ENCODE results near the gene GUCA2A. TPM values are rescaled to one million over a fixed set of nuclear protein-coding genes. Genes with fewer than 3 reads are reported as not detected.

The GUCA2A gene
- total RNA-seq, 2 experiments from 2014 or later = not detected

DNA sequence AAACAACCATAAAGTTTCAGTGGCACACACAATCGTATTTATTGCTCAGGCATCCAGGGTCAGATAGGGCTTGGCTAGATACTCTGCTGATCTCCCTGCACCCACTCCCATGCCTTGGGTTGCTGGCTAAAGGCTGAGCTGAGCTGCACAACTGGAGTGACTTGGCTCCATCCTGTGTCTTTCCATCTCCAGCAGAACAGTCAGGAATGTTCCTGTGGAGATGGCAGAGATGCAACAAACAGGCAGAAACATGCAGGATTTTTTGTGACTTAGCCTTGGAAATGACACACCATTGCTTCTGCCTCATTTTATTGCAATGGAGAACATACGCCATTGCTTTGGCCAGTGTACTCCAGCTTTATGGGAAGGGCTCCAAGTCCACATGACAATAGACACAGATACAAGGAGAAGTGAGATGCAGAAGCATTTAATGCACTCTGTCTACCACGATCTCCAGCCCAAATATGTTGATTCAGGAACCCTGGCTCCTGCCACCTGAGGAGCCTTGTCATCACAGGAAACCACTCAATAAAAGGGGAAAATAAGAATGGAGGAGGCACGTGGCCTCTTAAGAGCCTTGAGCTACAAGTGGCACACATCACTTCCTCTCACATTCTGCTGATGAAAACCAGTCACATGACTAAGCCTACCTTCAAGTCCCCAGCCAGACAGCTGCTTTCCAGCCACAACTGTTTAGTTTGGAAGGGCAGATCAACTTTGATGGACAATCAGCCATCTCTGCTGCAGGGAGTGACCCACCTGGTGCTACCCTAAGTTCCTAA is 21.5 kb downstream of the GUCA2A start:
- Mint-ChIP-seq H3K4me3 (no peak overlapping the region), H3K4me1 (peaks cover 6% of the 10 kb centered on the region), H3K27me3 (peaks cover 11% of the 10 kb centered on the region), H3K9me3 (no peaks in the 10 kb centered on the region), H3K36me3 (no peaks in the 10 kb centered on the region), H3K27ac (no peak overlapping the region)
- ATAC-seq (ENCODE audit: low read depth) (no peak), DNase-seq (no peak)
- POLR2A ChIA-PET = no interaction called here

DNA sequence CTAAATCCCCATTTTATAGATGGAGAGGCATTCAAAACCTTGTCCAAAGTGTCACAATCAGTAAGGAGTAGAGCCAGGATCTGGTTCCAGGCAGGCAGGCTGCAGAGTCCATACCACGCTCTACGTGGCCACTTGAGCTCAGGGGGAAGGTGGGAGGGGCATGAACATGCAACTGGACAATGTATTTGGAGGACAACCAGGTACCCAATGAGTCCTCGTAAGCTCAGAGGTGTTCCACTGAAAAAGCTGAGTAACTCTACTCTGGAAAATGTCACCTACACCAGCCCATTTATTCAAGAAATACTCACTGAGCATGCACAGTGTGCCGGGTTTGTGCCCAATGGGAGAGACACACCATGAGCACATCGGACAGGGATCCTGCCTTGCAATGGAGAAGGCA is 22.6 kb downstream of the GUCA2A start:
- POLR2A ChIA-PET = no interaction called here
- H3K36me3 Mint-ChIP-seq = no peaks in the 10 kb centered on the region
- DNase-seq = no peak

DNA sequence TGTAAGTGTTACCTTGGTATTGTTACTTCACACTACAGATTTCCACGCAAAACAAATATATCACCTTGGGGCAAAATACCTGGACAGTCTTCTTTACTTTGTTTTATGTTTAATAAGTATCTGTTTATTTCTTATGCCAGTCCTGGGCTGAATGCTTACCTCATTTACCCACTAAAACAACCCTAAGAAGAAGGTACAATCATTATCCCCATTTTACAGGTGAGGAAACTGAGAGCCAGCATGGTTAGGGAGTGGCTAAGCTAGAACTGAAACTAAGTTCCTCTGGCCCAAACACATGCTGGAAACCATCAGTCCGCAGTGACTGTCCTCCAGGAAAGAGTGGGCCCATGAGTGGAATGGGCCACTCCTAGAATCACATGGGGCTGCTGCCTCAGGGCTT is 24.4 kb downstream of the GUCA2A start:
- Mint-ChIP-seq H3K27ac (no peak overlapping the region), H3K27me3 (peaks cover 11% of the 10 kb centered on the region)
- DNase-seq = no peak

More for the DNA sequence above, 22.6 kb downstream of the GUCA2A start:
- Mint-ChIP-seq H3K4me1 (peaks cover 6% of the 10 kb centered on the region), H3K27ac (no peak overlapping the region), H3K4me3 (no peak overlapping the region), H3K27me3 (peaks cover 11% of the 10 kb centered on the region), H3K9me3 (no peaks in the 10 kb centered on the region)
- ATAC-seq (ENCODE audit: low read depth) = no peak

DNA sequence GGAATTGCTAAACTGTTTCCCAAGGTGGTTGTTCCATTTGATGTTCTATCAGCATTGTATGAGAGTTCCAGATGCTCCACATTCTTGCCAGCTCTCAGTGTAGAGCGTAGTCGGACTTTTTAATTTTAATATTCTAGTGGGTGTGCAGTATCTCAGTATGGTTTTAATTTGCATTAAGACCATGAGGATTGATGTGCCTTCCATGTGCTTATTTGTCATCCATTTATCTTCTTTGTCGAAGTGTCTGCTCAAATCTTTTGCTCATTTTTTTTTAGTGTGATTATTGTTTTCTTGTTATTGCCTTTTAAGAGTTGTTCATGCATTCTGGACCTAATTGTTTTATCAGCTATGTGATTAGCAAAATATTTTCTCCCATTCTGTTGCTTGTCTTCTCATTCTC is 25.1 kb downstream of the GUCA2A start:
- Mint-ChIP-seq H3K27ac (no peak overlapping the region), H3K27me3 (peaks cover 7% of the 10 kb centered on the region), H3K9me3 (no peaks in the 10 kb centered on the region), H3K4me1 (peaks cover 6% of the 10 kb centered on the region), H3K4me3 (no peak overlapping the region), H3K36me3 (no peaks in the 10 kb centered on the region)
- POLR2A ChIA-PET = no interaction called here
- DNase-seq = no peak
- no peak for ATAC-seq (ENCODE audit: low read depth)

More for the DNA sequence above, 24.4 kb downstream of the GUCA2A start:
- no peak for ATAC-seq (ENCODE audit: low read depth)
- H3K4me3 Mint-ChIP-seq = no peak overlapping the region
- H3K4me1 Mint-ChIP-seq = peaks cover 6% of the 10 kb centered on the region
- no peaks in the 10 kb centered on the region for H3K9me3 Mint-ChIP-seq
- POLR2A ChIA-PET = no interaction called here
- H3K36me3 Mint-ChIP-seq = no peaks in the 10 kb centered on the region

DNA sequence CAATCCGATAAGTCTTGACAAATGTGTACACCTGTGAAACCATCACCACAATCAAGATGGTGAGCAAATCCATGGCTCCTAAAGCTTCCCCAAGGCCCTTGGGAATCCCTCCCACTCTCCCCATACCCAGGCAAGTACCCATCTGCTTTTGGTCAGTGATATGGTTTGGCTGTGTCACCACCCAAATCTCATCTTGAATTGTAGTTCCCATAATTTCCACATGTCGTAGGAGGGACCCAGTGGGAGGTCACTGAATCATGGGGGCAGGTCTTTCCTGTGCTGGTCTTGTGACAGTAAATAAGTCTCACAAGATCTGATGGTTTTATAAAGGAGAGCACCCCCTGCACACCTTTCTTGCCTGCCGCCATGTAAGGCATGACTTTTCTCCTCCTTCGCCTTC is 26.0 kb downstream of the GUCA2A start:
- no peaks in the 10 kb centered on the region for H3K36me3 Mint-ChIP-seq
- no peak for ATAC-seq (ENCODE audit: low read depth)
- H3K4me1 Mint-ChIP-seq = peaks cover 5% of the 10 kb centered on the region
- H3K9me3 Mint-ChIP-seq = no peaks in the 10 kb centered on the region
- H3K27ac Mint-ChIP-seq = no peak overlapping the region
- no peak for DNase-seq
- POLR2A ChIA-PET = no interaction called here
- peaks cover 6% of the 10 kb centered on the region for H3K27me3 Mint-ChIP-seq
- no peak overlapping the region for H3K4me3 Mint-ChIP-seq

DNA sequence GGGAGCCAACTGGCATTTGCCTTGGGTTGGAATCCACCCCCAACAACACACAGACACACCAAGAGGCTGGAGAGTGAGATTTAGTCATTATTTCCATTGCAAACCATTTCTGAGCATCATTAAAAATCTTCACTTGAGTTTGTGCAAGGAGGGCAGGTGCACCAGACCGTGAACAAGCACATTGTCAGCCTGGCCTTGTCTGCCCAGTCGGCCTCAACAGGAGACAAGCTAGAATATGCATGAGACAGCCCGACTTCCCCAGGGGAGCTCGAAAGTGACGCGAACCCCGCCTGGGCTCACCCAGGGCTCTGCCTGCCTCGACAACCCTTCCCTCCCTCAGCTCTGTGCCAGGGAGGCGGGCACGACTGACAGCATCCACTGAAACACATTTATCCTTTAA is 26.8 kb downstream of the GUCA2A start:
- POLR2A ChIA-PET = no interaction called here

DNA sequence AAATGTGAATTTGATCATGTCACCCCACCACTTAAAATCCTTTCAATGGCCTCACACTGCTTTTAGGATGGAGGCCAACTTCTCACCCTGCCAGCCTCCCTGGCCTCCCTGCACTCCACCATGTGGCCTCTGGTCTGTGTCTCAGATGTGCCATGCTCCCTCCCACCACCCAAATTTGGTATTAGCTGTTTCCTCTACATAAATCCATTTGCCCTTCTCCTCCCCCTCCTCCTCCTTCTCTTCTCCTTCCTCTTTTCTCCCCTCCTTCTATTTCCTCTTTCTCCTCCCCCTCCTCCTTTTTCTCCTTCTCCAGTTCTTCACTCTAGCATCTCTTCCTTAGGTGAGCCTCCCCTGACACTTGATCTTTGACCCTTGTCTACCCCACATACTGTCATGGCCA is 28.1 kb downstream of the GUCA2A start:
- Mint-ChIP-seq H3K4me1 (no peaks in the 10 kb centered on the region), H3K9me3 (no peaks in the 10 kb centered on the region), H3K36me3 (no peaks in the 10 kb centered on the region), H3K27me3 (peaks cover 4% of the 10 kb centered on the region), H3K4me3 (no peak overlapping the region), H3K27ac (no peak overlapping the region)
- ATAC-seq (ENCODE audit: low read depth) (no peak), DNase-seq (no peak)
- POLR2A ChIA-PET = no interaction called here

More for the DNA sequence above, 26.8 kb downstream of the GUCA2A start:
- DNase-seq (no peak), ATAC-seq (ENCODE audit: low read depth) (no peak)
- no peak overlapping the region for H3K27ac Mint-ChIP-seq
- H3K27me3 Mint-ChIP-seq = peaks cover 4% of the 10 kb centered on the region
- H3K4me1 Mint-ChIP-seq = no peaks in the 10 kb centered on the region
- no peaks in the 10 kb centered on the region for H3K36me3 Mint-ChIP-seq
- no peak overlapping the region for H3K4me3 Mint-ChIP-seq
- H3K9me3 Mint-ChIP-seq = no peaks in the 10 kb centered on the region

DNA sequence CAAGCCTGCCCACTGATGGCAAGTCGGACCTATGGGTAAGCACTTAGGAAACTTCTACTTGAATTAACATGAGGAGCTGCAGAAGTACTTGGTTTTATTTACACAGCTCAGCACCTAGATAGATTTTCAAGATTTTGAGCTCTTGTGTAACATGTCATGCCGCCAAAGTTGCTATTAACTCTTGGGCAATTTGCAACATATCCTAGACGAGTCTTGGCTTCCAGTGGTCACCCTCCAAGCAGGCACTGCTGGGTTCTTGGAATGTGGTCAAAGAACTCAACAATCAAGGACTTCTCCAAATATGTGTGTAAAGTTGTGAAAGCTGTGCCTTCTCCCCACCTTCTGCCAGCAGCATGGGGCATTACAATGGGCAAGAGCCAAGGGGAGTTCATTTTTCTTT is 29.1 kb downstream of the GUCA2A start:
- Mint-ChIP-seq H3K36me3 (no peaks in the 10 kb centered on the region), H3K27ac (no peak overlapping the region), H3K27me3 (peaks cover 2% of the 10 kb centered on the region), H3K4me3 (no peak overlapping the region), H3K4me1 (no peaks in the 10 kb centered on the region), H3K9me3 (no peaks in the 10 kb centered on the region)
- no peak for ATAC-seq (ENCODE audit: low read depth)
- DNase-seq = no peak
- POLR2A ChIA-PET = no interaction called here

DNA sequence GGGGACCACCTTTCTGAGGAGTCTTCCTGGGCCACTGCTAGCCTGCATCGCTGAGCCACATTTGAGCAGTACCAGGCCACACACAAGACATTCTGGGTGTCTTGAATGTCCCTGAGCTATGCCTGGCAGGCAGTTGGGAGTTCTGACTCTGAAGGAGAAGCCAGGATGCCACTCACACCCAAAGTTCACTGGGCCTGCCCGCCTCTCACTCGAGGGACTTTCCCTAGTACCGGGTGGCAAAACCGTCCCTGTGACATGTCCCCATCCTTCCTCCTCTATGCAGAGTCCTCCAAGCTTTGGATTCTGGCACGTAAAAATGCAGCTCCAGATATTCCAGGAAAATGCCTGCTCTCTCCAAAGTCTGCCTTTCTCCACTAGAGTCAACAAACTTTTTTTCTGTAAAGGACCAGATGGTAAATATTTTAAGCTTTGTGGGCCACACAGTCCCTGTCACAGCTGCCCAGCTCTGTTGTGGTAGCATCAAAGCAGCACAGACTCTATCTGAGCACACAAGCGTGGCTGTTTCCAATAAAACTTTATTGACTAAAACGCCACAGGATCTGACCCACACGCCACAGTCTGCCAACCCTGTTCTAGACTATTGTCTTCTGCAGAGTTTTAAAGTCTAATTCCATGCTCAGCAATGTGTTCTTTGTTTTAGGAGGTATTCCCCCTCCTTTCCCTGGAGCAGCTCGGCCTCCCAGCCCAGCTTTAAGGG is 30.6 kb downstream of the GUCA2A start:
- DNase-seq (no peak), ATAC-seq (ENCODE audit: low read depth) (no peak)
- Mint-ChIP-seq H3K27ac (no peak overlapping the region), H3K4me3 (no peak overlapping the region), H3K4me1 (no peaks in the 10 kb centered on the region), H3K9me3 (no peaks in the 10 kb centered on the region), H3K36me3 (no peaks in the 10 kb centered on the region), H3K27me3 (peaks cover 6% of the 10 kb centered on the region)
- POLR2A ChIA-PET = no interaction called here

DNA sequence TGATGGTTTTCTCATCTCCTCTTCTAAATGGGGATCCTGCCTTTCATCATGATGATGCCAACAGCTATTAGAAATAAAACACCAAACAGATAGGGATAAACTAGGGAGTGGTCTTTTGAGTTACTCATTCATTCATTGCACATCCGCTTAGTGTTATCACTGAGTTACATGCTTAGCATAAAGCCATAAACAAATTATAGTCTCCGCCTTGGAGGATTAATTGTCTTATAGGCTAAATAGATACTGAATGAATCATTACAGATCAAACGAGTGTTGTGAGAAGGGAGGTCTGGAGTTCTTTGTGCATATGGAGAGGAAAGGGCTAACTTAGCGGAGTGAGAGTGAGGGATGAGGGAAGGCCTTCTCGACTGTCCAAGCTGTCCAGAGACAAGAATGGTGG is 31.2 kb downstream of the GUCA2A start:
- Mint-ChIP-seq H3K9me3 (no peaks in the 10 kb centered on the region), H3K4me3 (no peak overlapping the region), H3K4me1 (no peaks in the 10 kb centered on the region), H3K36me3 (no peaks in the 10 kb centered on the region), H3K27me3 (peaks cover 10% of the 10 kb centered on the region), H3K27ac (no peak overlapping the region)
- POLR2A ChIA-PET = no interaction called here
- no peak for DNase-seq
- ATAC-seq (ENCODE audit: low read depth) = no peak

DNA sequence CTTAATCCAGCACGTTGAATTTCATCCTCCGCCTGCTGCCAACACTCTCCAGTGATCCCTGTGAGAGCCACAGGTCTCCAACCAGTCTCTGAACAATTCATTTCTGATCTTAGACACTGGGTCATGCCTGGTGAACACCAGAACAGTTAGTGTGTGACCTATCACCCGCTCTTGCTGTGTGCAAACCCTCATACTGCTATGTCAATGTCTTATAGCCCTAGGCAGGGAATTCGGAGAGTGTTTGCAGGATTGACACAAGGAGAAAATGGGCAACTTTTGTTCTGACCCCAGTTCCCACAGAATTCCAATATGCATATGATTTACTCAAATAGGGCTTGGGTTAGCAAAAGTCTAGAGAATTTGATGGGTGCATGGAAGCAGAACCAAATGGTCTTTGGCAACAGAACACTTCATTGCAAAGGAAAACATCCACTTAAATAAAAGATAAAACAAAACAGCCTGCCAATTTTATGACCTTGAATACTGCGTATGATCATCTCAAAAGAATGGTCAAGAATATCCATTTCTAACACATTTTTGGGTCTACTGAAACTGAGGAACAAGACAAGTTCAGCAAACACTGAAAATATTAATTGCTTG is 34.4 kb downstream of the GUCA2A start:
- DNase-seq (no peak), ATAC-seq (ENCODE audit: low read depth) (no peak)
- H3K4me1 Mint-ChIP-seq = no peaks in the 10 kb centered on the region
- no peak overlapping the region for H3K27ac Mint-ChIP-seq
- H3K27me3 Mint-ChIP-seq = peaks cover 18% of the 10 kb centered on the region
- no peak overlapping the region for H3K4me3 Mint-ChIP-seq
- POLR2A ChIA-PET = no interaction called here
- H3K36me3 Mint-ChIP-seq = no peaks in the 10 kb centered on the region
- H3K9me3 Mint-ChIP-seq = no peaks in the 10 kb centered on the region

DNA sequence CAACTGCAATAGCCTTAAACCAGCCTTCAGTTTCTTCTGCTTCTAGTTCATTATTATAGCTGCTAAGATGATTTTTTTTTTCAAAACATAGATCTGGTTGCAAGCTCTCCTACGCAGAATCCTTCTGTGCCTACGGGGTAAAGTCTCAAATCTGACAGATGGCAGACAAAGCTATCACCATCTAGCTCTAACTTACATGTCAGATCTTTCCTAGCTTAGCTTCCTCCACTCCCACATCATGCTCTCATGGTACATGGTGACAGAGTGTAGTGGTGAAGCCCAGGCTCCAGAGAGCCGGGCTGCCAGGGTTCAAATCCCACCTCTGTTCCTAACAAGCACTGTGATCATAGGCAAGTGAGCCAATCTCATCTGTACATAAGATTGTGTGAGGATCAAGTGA is 35.6 kb downstream of the GUCA2A start:
- H3K27me3 Mint-ChIP-seq = peaks cover 21% of the 10 kb centered on the region
- POLR2A ChIA-PET = no interaction called here
- H3K36me3 Mint-ChIP-seq = no peaks in the 10 kb centered on the region
- no peak for DNase-seq
- ATAC-seq (ENCODE audit: low read depth) = no peak
- no peak overlapping the region for H3K27ac Mint-ChIP-seq
- no peak overlapping the region for H3K4me3 Mint-ChIP-seq
- H3K9me3 Mint-ChIP-seq = no peaks in the 10 kb centered on the region
- no peaks in the 10 kb centered on the region for H3K4me1 Mint-ChIP-seq

DNA sequence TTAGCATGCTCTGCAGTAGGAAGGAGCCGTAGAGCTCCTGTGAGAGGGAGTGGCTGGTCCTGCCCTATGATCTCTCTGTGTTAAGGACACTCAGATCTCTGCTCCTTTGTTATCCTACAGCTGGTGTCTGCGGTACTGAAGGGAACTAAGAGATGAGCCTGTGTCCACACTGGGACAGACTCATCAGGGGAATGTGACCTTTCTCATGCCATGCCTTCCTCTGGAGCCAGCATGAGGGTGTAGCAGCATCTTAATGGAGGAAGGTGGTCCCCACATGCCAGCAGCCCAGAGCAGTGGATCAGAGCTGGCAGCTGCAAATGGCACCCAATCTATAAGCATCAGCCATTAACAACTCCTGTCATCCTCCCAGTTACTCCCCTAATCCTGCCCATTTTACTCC is 36.0 kb downstream of the GUCA2A start:
- Mint-ChIP-seq H3K4me3 (no peak overlapping the region), H3K36me3 (no peaks in the 10 kb centered on the region), H3K27ac (no peak overlapping the region), H3K4me1 (no peaks in the 10 kb centered on the region), H3K27me3 (peaks cover 22% of the 10 kb centered on the region), H3K9me3 (no peaks in the 10 kb centered on the region)
- DNase-seq = no peak
- no peak for ATAC-seq (ENCODE audit: low read depth)
- POLR2A ChIA-PET = no interaction called here

DNA sequence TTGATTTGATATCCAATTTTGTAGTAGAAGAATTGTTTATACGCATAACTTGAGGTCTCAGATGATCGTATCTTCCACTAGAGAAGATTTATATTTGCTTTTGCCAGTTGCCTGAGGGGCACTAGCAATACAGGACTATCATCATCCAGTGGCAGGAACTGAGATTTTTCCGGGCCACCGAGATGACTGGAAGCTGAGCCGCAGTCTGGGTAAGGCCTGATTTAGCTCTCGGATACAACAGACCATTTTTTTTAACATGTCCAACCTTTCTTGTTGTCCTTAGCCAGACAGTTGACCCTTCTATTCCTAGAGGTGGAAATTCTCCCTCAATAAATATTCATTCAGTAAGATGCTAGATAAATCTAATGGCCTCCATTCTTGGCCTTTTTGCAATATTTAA is 36.8 kb downstream of the GUCA2A start:
- Mint-ChIP-seq H3K27me3 (peaks cover 23% of the 10 kb centered on the region), H3K36me3 (no peaks in the 10 kb centered on the region), H3K4me1 (no peaks in the 10 kb centered on the region), H3K27ac (no peak overlapping the region), H3K9me3 (no peaks in the 10 kb centered on the region), H3K4me3 (no peak overlapping the region)
- POLR2A ChIA-PET = no interaction called here
- no peak for ATAC-seq (ENCODE audit: low read depth)
- DNase-seq = no peak
